GM21737 (cell line): ENCODE results near the gene MIF4GD.
"Not testable (repeated sequence)": the region's sequence is repeated elsewhere in the genome, so short reads cannot be mapped to it uniquely, and the experiment has no call there.

ENCODE experiments used
- ATAC-seq: cut with Tn5 transposase; IDR thresholded peaks from one replicate; pipeline ENCODE4 v1.9.1; 2021; ENCODE audit warnings: mild to moderate bottlenecking, moderate library complexity; ENCODE audit not compliant: unreplicated experiment

The MIF4GD gene

DNA sequence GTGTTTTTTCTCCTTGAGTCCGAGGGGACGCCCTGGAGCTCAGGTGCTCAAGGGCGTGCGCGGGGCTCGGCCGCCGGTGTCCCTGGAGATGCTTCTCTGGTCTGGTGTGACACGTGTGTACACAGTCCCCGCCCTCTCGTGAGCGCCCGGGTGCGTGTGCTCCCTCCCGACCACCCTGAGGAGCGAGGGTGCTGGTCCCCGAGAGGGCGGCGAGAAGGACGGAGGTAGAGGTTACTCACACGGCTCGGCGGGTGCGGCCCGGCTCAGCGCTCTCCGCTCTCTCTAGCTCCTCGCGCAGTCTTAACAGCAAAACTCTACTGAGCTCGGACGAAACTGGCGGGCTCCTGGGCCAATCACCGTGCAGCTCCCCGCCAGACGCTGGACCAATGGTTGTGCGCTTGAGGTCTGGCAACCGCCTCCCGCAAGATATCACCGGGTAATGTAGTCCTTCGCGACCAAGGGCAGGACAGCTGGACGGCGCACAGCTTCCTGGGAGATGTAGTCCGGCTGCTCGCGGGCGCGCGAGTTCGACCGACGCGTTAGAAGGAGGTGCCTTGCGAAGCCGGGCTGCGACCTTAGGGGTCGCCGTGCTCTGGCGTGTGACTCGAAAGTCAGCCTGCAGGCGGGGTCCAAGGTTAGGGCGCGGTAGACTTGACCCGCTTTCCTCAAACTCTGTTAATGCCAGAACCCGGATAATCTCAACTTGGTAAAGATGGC lies 18.2 kb upstream of the MIF4GD start, which contains the start of gene SLC25A19:
Gene SLC25A19, minus strand, starts transcription at position 319 of the 717 bp plus-strand sequence. CDS start 2,669 bp downstream, outside the sequence.
- peak; percentile 88 for ATAC-seq

DNA sequence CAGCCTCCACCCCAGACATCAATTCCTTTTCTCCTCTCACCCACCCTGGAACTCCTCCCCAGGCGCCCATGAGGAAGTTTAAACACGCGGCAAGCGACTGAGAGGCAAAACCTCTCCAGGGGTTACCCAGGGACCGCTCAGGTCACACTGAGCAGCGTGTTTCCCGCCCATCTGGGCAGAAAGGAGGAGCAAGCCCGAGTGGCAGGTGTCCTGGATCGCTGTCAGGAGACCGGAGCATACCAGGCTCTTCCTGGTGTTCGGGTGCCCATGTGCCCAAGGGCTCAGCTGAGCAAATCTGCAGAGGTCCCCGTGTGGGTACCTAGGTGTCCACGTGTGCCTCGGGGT lies 17.7 kb upstream of the MIF4GD start:
- no peak for ATAC-seq

DNA sequence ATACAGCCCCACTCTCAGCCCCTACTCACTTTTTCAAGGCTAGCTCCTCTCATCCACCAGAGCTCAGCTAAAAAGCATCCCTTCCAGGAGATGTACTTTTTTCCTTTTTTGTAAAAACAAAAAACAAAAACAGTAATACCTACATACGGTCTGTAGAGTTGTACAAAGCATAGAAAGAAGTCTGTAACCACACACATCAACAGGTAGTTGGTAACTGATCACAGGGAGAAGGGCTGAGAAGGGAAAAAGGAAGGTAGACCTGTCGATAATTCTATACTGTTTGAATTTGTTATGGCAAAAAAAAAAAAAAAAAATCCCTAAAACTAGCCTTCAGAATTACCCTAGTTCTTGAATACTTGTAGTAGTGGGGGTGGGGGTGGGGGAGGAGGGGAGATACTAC lies 17.3 kb upstream of the MIF4GD start:
- ATAC-seq = no peak

DNA sequence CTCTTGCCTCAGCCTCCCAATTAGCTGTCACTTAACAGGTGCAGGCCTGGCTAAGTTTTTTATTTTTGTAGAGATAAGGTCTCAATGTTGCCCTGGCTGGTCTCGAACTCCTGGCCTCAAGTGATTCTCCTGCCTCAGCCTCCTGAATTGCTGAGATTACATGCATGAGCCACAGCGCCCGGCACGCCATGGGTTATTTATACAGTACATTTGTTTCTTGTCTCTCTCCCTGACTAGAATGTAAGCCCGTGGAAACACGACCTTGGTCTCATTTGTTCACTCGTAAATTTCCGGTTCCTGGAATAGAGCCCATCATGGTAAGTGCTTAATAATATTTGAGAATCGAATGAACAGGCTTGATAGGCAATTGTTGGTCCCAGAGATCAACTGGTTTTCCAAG lies 16.2 kb upstream of the MIF4GD start:
- no peak for ATAC-seq

DNA sequence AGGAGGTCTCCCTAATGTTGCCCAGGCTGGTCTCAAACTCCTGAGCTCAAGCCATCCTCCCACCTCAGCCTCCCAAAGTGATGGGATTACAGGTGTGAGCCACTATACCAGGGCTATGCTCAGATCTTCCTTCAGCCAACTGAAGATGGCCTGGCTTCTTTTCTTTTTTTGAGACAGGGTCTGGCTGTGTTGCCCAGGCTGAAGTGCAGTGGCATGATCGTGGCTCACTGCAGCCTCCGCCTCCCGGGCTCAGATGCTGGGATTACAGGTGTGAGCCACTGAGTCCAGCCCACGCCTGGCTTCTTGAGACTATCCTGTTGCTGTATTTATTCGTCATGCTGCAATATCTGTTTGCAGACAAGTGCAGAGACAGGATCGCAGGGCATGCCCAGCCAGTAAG lies 14.1 kb upstream of the MIF4GD start:
- ATAC-seq = no peak

DNA sequence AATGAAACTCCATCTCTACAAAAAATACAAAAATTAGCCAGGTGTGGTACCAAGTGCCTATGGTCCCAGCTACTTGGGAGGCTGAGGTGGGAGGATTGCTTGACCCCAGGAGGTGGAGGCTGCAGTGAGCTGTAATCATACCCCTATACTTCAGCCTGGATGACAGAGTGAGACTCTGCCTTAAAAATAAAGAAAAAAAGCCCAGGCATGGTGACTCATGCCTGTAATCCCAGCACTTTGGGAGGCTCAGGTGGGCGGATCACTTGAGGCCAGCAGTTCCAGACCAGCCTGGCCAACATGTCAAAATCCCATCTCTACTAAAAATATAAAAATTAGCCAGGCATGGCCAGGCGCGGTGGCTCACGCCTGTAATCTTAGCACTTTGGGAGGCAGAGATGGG lies 9.2 kb upstream of the MIF4GD start:
- ATAC-seq = not testable (repeated sequence)

DNA sequence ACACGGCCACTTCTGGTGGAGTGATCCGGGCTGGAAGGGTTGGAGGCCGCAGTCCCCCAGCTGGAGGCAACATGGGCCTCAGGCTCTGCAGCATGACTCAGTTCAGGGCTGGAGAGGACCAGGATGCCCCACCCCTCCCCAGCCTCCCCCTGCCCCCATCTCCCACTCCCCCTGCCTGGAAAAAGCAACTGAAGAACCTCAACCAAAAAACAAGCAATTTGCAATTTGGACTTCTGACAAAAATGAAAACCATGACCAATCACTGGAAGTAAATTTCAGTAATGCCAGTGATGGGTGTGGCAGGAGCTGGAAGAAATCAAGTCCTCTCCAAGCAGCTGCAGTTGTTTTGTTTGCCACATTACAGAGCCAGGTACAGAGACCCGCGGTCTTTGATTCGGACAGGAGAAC lies 6.6 kb upstream of the MIF4GD start:
- no peak for ATAC-seq

DNA sequence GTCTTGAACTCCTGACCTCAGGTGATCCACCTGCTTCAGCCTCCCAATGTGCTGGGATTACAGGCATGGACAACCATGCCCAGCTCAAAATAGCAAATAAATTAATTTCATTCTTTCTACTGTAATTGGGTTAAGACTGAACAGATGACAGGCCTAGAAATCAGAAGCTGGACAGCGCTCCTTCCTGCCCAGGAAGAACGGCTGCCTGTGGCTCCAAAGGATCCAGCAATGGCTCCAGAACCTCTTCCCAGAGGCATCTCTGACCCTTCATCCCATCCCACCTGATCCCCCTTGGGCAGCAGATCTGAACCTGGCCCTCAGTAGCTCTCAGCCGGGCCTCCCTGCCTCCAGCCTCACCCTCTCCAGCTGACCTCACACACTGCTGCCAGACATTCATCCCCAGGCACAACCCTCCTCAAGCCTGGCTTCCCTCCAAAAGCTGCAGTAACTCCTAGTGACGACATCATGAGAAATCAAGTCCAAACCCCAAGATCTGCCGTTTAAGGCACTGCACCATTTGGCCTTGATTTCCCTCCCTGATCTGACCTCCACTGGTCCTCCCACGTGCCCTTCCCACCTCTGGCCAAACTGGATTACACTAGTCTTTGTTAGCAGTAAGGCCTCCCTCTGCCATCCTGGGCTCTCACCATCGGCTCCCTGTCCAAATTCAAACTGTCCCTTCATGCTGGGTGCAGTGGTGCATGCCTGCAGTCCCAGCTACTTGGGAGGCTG lies 3.1 kb upstream of the MIF4GD start:
- no peak for ATAC-seq

DNA sequence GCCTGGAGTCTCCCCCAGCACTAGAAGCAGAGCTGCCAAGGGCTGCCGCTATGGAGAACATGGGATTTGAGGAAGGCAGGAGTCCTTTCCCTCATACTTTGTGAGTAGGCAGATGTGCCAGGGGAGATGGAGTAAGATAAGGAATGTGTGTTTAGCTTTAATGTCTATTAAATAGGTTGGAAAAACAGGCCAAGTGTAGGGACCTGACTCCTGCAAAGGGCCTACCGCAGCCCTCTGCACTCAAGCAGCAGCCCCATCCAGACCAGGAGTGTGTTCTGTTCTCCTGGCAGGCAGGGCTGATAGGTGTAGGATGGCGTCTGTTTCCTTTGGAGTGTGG lies 1.8 kb upstream of the MIF4GD start:
- no peak for ATAC-seq

DNA sequence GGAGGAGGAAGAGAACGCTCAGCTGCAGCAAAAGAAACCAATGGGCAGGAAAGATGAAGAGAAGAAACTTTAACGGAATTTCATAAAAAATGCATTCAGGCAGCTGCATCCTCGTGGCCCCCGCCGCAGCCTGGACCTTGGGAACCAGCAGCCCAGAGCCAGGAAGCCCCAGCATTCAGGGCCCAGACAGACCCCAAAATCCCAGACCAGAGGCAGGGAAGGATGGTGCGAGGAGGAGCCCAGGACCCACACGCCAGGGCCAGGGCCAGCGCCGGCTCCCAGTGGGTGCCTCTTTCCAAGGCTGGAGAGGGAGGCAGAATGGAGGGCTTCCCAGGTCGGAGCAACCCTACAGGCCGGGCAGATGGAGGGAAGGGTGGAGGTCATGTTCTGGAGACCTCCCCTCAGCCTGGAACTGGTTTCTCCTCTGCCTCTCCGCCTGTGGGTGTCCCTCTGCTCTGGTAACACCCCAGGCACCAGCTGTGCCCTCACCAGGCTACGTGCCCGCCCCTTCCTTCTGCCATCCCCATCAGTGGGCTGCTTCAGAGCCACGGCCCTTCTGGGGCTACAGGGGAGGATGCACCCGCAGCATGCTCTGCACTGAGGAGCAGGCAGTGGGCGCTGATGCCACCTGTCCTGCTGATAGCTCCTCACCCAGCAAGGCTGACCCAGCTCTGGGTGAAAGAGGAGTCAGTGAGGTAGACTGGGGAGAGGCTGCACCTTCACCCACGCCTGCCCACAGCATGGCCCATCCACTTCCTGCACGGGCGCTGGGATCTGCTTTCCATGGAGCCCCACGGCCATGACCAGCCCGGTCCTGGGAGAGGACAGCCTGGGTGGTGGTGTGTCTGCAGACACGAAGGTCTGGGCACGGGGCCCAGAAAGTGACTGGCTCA lies 1.2 kb upstream of the MIF4GD start:
- no peak for ATAC-seq

DNA sequence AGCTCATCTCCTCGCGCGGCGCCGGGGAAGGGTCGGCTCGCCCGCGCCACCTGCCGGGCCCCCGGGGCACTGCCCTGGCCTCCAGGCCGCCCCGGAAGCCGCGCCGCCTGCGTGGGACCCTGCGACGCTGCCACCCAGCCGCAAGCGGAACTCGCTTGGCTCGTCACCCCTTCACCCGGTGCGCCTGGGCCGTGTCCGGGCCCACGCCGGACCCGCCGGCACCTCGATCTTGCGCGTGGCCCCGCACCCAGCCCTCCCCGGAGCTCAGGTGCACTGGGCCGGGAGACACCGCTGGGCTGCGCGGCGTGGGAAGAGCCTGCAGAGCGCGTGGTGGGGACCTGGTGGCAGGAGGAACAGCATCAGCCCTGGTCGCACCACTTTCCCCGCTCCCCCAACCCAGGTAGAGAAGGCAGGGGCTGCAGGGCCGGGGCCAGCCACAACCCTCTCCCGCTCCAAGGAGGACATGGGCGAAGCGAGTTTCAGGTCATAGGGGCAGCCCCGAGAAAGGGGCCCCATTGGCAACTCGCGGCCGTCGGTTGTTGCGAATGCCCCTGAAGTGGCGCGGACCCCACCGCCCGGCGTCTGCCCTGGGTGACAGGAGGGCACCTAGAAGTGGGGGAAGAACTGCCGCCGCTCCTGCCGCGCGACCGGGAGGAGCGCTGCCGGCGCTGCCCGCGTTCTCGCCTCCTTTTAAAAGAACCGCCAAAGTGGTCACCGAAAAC lies 363 bp upstream of the MIF4GD start:
- peak; percentile 63 for ATAC-seq

DNA sequence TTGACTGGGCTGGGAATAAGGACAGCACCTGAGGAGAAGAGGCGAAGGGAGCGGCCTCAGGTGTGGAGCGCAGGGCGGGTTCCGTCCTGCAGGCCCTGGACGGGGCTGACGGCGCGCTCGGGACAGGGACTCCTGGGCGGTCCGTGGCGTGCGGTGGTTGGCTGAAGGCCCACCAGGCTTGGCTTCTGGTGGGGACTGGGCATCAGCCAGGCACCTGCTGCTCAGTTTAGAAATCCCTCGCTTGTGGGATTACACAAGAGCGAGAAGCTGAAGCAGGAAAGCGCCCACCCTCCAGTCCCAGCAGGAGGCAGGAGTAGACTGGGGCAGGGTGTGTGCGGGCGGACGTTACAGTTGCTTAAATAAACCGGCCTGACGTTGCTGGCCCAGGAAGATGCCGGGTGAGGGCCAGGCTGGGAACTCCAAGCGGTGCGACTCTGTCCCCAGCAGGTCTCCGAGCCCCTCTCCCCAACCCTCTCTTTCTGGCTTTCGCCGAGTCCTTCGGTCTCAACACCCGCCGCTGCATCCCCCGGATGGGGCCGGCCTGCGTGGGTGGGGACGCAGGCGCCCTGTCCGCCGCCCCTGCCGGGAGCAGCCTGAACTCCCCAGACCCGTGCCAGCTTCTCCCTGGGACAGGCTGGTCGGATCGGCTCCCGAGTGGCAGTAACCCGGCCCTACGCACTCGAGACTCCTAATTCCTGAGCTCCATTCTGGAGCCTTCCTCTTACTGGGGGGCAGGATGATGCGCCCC lies 639 bp downstream of the MIF4GD start:
- ATAC-seq = peak; percentile 28

DNA sequence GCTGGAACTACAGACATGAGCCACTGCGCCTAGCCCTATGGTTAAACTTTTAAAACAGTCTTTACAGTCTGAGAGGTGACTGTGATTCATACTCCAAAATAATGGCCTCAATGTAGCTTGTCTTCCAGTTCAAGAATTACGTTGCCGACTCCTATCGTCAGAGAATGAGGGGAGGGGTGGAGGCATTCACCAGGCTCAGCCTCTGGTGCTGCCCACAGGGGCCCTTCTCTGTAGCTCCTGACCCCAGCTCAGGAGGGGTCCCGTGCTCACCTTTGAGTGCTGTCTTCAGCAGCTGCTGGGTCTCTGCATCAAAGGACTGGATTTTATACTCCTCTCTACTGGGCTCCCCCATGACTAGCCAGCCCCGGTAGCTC lies 1.2 kb downstream of the MIF4GD start:
- ATAC-seq = no peak

DNA sequence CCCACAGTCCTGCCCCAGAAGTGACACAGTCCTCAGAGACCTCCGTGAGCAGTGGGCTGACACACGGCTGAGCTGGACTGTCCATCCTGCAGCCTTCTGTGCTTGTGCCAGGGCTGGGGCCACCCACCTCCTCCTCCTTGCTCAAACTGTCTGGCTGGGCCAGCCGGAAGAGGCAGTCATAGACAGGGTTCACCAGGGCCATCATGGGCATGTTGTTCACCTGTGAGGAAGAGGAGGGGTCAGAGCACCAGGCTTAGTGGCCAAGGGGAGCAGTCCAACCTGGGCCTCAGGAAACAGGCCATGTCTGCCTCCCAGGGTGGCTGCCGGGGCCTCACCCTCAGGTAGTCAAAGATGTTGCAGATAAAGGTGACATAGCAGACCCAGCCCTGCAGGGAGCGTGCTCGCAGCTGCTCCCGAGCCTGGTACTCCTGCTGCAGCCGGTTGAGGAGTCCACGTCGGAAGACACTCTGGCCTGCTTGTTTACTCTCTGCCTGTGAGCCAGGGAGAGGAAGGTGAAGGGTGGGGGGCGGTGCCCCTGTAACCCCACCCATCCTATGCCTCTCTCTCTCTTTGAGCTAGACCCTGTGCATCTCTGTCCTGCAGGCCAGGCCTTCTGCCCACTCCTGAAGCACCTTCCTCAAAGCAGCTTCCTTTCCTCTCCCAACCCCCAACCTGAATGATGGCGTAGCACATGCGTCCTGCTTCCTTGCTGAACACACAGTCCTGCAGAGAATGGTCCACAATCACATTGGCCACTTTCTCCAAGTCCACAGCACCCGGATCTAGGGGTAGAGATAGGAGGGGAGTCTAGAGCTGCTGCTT lies 3.4 kb downstream of the MIF4GD start:
- no peak for ATAC-seq

DNA sequence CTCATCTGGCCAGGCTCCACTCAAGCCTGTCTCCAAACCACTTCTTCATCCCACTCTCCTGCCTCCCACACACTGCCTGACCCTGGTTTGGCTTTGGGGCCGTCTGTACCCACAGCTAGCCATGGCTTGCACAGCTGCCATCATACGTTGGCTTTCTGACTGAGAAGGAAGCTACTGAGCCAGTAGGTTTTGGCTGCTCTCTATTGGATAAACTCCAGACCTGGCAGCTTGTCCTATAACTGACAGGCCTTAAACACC lies 3.9 kb downstream of the MIF4GD start:
- ATAC-seq = no peak

DNA sequence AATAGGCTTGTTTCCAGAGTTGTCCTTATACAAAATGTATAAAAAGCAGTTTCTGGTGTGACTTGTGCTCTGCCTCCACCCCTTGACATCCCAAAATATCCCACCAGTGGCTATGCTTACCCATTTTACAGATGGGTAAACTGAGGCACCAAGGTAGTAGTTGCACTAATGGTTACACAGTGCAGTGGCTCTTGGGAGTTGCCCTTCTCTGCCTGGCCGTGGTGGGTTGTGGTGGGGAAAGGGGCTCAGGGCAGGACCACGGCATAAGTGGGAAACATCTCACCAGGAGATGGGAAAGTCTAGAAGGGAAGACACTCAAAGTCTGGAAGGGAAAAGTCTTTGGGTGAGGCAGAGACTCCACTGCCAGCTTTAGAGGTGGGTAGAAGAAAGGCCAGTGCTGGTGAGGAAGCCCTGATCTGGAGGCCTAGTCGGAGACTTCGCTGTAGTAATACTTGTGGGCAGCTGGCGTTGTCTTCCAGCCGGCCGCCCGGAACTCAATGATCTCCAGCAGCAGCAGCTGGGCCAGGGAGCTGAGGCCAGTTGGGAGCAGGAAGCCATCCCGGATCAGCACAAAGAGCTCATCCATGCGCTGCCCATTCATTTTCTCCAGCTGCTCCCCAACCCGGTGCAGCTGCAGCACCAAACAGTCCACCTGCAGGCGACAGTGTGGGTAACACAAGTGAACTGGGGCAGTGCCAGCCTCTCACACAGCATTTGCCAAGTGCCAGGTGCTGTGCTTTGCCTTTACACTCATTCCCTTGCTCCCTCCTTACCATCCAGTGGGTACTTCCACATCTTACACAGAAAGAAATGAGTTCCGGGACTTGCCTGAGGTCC lies 4.5 kb downstream of the MIF4GD start:
- ATAC-seq = no peak

DNA sequence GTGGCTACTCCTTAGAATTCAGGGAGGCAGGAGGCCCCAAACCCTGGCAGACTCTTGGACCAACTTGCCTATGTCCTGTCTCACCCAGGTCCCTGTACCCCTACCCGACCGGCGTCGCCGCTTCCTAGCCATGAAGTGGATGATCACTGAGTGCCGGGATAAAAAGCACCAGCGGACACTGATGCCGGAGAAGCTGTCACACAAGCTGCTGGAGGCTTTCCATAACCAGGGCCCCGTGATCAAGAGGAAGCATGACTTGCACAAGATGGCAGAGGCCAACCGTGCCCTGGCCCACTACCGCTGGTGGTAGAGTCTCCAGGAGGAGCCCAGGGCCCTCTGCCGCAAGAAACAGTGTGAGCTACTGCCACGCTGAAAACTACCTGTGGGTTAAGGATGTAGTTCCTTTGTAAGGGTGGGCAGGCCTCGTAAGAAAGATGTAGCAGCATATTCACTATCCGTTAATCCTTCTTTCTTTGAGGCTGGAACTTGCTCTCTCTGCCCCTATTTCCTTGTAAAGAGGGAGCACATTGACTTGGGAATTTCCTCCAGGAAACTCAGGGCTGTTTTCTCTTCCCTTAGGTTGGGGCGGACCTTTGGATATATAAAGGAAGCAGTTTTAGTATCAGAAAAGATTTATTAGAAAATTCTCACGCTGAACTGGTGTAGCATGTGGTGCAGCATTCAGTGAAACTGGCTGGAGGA lies 5.3 kb downstream of the MIF4GD start:
- ATAC-seq = no peak

DNA sequence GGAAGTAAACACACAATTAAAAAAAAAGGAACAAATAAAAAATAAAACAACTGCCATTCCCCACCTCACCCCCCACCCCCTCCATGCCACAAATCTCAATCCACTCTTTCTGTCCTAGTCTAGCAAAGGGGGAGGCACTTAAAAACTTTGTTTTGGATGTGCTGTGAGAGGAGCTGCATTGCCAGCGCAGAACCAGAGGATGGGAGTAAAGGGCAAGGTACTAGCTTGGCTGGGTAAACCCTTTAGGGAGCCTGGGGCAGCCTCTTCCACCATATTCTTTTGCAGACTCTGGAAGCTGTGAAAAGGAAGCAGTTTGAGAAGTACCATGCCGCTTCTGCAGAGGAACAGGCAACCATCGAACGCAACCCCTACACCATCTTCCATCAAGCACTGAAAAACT lies 8.0 kb downstream of the MIF4GD start:
- no peak for ATAC-seq
